Liver (tissue), 9 donors: ENCODE measurements around the gene NFKB1. TPM values are rescaled to one million over a fixed set of nuclear protein-coding genes. Genes with fewer than 3 reads are reported as not detected.

Source experiments
- DNase-seq: peaks from one replicate; pipeline ENCODE4 v3.0.0-alpha.2; 2017; ENCODE audit warnings: low spot score
- H3K27ac ChIP-seq, 2 donors: one replicate each; pipeline ENCODE4 v1.7.0; 2013; ENCODE audit warnings: inconsistent platforms in 2 of 2, low read length in 2 of 2, control low read depth in 1 of 2, low read depth in 1 of 2, mild to moderate bottlenecking in 1 of 2
- H3K27me3 ChIP-seq, 4 donors: one replicate each; pipeline versions ENCODE4 v1.6.1 to v1.7.0; 2013; ENCODE audit warnings: low read length in 3 of 4, inconsistent platforms in 1 of 4, mild to moderate bottlenecking in 1 of 4, moderate library complexity in 1 of 4; ENCODE audit not compliant: control insufficient read depth in 4 of 4, insufficient read depth in 4 of 4
- H3K36me3 ChIP-seq, 4 donors: one replicate each; pipeline versions ENCODE4 v1.6.1 to v1.7.0; 2013; ENCODE audit warnings: low read length in 3 of 4, mild to moderate bottlenecking in 3 of 4, low read depth in 1 of 4, moderate library complexity in 1 of 4; ENCODE audit not compliant: control insufficient read depth in 4 of 4, insufficient read depth in 3 of 4
- H3K4me1 ChIP-seq, 4 donors: one replicate each; pipeline versions ENCODE4 v1.6.1 to v1.7.0; 2013; ENCODE audit warnings: low read length in 3 of 4, mild to moderate bottlenecking in 3 of 4, moderate library complexity in 1 of 4; ENCODE audit not compliant: control insufficient read depth in 4 of 4, insufficient read depth in 4 of 4
- H3K4me3 ChIP-seq, 3 donors: one replicate each; pipeline versions ENCODE4 v1.6.1 to v1.7.0; 2013; ENCODE audit warnings: low read length in 3 of 3, control low read depth in 1 of 3, low read depth in 1 of 3, mild to moderate bottlenecking in 1 of 3
- H3K9ac ChIP-seq, 2 donors: one replicate each; pipeline ENCODE4 v1.7.0; 2013; ENCODE audit warnings: low read length in 2 of 2, mild to moderate bottlenecking in 2 of 2, moderate library complexity in 2 of 2, control low read depth in 1 of 2, low read depth in 1 of 2
- H3K9me3 ChIP-seq, 4 donors: one replicate each; pipeline versions ENCODE4 v1.6.1 to v1.7.0; 2013; ENCODE audit warnings: low read length in 3 of 4; ENCODE audit not compliant: control insufficient read depth in 4 of 4
- EGR1 ChIP-seq, 2 donors: IDR thresholded peaks; 2 replicates each; pipeline ENCODE4 v1.6.1; 2016 to 2018; ENCODE audit warnings: antibody characterized with exemption in 2 of 2, low read depth in 2 of 2
- GABPA ChIP-seq, 2 donors: IDR thresholded peaks in 1 of 2; conservative IDR thresholded peaks in 1 of 2; 2 replicates each; pipeline ENCODE4 v1.6.1; 2016; ENCODE audit warnings: antibody characterized with exemption in 2 of 2, mild to moderate bottlenecking in 1 of 2, moderate library complexity in 1 of 2
- HNF4A ChIP-seq, 2 donors: conservative IDR thresholded peaks; 2 replicates each; pipeline ENCODE4 v1.6.1; 2016; ENCODE audit warnings: antibody characterized with exemption in 2 of 2, mild to moderate bottlenecking in 2 of 2
- HNF4G ChIP-seq: IDR thresholded peaks from 2 replicates; pipeline ENCODE4 v1.6.1; 2016; ENCODE audit warnings: antibody characterized with exemption
- JUND ChIP-seq, 2 donors: IDR thresholded peaks; 2 replicates each; pipeline ENCODE4 v1.6.1; 2016; ENCODE audit warnings: antibody characterized with exemption in 2 of 2
- RXRA ChIP-seq, 2 donors: IDR thresholded peaks; 2 replicates each; pipeline ENCODE4 v1.6.1; 2017 to 2018; ENCODE audit warnings: antibody characterized with exemption in 2 of 2, mild to moderate bottlenecking in 1 of 2
- SP1 ChIP-seq: IDR thresholded peaks from 2 replicates; pipeline ENCODE4 v1.6.1; 2018; ENCODE audit warnings: antibody characterized with exemption, mild to moderate bottlenecking
- YY1 ChIP-seq: IDR thresholded peaks from 2 replicates; pipeline ENCODE4 v1.6.1; 2016; ENCODE audit warnings: antibody characterized with exemption, mild to moderate bottlenecking
- WGBS: extraction: QIAGEN DNeasy Blood & Tissue Kit; methylation state at CpG from one replicate; pipeline ENCODE4 v1.1.7; 2013; 5-methylcytosine and 5-hydroxymethylcytosine counted together
- polyA plus RNA-seq, 2 donors: library from polyadenylated mRNA; stranded (reverse) in 1 of 2; unstranded in 1 of 2; fragments of 200-250 nt in 1 of 2; fragments of >200 nt in 1 of 2; fragmentation: Nextera tagmentation in 1 of 2; extraction: Ambion mirVana in 1 of 2; gene quantifications; one replicate each; pipeline versions ENCODE4 v1.2.1 to v1.2.3, GENCODE V29; 2013 to 2015
- total RNA-seq, 2 donors: library from RNA; depleted of rRNA; stranded (reverse); fragments of >200 nt; gene quantifications; one replicate each; pipeline ENCODE4 v1.2.3, GENCODE V29; 2014
- TF ChIP-seq, protein P1 (sequence below): IDR thresholded peaks from 2 replicates; pipeline ENCODE4 v1.6.1; 2016; ENCODE audit warnings: antibody characterized with exemption, mild to moderate bottlenecking
- TF ChIP-seq, protein P2 (sequence below): fragments of 150-350 bp; IDR thresholded peaks from 2 replicates; pipeline ENCODE4 v1.5.1; 2017; ENCODE audit warnings: improper control_type of control experiment, low read depth, low read length; ENCODE audit not compliant: missing input control
- TF ChIP-seq, protein P3 (sequence below): IDR thresholded peaks from 2 replicates; pipeline ENCODE4 v1.6.1; 2016; ENCODE audit warnings: antibody characterized with exemption
- donor health status: healthy.
- donor health status: healthy.
- donor health status: healthy.
- donor health status: healthy.
- donor health status: healthy.

Gene NFKB1
- total and polyA plus RNA-seq, 4 donors, result 5.1 to 23.0 (median 13.4) TPM

DNA sequence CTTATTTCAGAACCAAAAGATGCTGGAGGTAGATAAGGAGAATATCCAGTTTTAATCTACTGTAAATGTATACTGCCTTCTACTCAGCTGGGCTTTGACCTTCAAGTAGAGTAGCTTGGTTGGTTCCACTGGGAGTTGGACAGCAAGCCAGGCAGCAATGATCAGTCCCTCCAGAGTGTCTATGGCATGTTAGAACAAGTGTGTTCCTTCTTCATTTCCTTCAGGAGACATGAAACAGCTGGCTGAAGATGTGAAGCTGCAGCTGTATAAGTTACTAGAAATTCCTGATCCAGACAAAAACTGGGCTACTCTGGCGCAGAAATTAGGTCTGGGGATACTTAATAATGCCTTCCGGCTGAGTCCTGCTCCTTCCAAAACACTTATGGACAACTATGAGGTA lies 111.1 kb downstream of the NFKB1 start:
- peaks cover 15 to 80% (median 68%) of the 10 kb centered on the region in 4 donors for H3K36me3 ChIP-seq
- H3K4me1 ChIP-seq, result no peaks in the 10 kb centered on the region
- H3K9ac ChIP-seq, result no peak overlapping the region
- no peak overlapping the region for H3K4me3 ChIP-seq
- WGBS, result 97% methylated on average over 2 of the region's 2 CpGs
- peak overlapping the region in 1 of 2 donors; percentile 11 for H3K27ac ChIP-seq
- no peak for TF ChIP-seq JUND (IDR thresholded peaks at IDR 0.05)
- TF ChIP-seq, protein P1, sequence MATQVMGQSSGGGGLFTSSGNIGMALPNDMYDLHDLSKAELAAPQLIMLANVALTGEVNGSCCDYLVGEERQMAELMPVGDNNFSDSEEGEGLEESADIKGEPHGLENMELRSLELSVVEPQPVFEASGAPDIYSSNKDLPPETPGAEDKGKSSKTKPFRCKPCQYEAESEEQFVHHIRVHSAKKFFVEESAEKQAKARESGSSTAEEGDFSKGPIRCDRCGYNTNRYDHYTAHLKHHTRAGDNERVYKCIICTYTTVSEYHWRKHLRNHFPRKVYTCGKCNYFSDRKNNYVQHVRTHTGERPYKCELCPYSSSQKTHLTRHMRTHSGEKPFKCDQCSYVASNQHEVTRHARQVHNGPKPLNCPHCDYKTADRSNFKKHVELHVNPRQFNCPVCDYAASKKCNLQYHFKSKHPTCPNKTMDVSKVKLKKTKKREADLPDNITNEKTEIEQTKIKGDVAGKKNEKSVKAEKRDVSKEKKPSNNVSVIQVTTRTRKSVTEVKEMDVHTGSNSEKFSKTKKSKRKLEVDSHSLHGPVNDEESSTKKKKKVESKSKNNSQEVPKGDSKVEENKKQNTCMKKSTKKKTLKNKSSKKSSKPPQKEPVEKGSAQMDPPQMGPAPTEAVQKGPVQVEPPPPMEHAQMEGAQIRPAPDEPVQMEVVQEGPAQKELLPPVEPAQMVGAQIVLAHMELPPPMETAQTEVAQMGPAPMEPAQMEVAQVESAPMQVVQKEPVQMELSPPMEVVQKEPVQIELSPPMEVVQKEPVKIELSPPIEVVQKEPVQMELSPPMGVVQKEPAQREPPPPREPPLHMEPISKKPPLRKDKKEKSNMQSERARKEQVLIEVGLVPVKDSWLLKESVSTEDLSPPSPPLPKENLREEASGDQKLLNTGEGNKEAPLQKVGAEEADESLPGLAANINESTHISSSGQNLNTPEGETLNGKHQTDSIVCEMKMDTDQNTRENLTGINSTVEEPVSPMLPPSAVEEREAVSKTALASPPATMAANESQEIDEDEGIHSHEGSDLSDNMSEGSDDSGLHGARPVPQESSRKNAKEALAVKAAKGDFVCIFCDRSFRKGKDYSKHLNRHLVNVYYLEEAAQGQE, result no peak
- TF ChIP-seq RXRA (IDR thresholded peaks at IDR 0.05), result no peak
- no peak for DNase-seq
- no peaks in the 10 kb centered on the region for H3K9me3 ChIP-seq
- H3K27me3 ChIP-seq, result no peaks in the 10 kb centered on the region

DNA sequence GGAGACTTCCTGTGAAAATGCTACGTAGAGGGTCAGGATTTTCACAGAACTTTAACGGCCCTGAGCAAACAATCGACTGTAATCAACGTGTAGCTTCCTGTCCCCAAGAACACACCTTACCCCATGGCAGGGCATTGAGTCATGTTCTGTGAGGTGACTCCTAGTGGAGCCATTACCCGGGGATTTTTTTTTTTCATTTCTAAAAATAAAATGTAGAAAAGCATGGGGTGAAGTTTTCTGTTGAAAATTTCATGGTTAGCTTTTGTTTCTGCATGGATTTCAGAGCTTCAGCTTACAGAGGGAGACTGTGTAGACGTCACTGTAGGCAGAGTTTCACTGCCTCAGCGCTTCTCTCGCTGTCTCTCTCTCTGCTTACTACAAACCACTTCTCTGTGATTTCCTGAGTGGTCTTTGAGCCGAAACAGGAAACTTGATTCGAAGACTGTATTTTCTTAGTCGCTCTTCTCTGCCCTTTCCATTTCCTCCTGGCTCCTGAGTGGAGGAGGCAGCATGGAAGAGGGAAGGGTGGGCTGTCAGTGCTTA lies 111.7 kb downstream of the NFKB1 start:
- 66% methylated on average over 11 of the region's 11 CpGs for WGBS
- DNase-seq, result no peak
- H3K27me3 ChIP-seq, result no peaks in the 10 kb centered on the region
- TF ChIP-seq, protein P2, sequence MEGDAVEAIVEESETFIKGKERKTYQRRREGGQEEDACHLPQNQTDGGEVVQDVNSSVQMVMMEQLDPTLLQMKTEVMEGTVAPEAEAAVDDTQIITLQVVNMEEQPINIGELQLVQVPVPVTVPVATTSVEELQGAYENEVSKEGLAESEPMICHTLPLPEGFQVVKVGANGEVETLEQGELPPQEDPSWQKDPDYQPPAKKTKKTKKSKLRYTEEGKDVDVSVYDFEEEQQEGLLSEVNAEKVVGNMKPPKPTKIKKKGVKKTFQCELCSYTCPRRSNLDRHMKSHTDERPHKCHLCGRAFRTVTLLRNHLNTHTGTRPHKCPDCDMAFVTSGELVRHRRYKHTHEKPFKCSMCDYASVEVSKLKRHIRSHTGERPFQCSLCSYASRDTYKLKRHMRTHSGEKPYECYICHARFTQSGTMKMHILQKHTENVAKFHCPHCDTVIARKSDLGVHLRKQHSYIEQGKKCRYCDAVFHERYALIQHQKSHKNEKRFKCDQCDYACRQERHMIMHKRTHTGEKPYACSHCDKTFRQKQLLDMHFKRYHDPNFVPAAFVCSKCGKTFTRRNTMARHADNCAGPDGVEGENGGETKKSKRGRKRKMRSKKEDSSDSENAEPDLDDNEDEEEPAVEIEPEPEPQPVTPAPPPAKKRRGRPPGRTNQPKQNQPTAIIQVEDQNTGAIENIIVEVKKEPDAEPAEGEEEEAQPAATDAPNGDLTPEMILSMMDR, result no peak
- TF ChIP-seq YY1, result no peak
- TF ChIP-seq, protein P3, sequence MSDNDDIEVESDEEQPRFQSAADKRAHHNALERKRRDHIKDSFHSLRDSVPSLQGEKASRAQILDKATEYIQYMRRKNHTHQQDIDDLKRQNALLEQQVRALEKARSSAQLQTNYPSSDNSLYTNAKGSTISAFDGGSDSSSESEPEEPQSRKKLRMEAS, result no peak
- H3K4me3 ChIP-seq, result no peak overlapping the region
- H3K9me3 ChIP-seq, result no peaks in the 10 kb centered on the region
- H3K36me3 ChIP-seq, result peaks cover 12 to 75% (median 62%) of the 10 kb centered on the region in 4 donors
- H3K9ac ChIP-seq, result no peak overlapping the region
- H3K27ac ChIP-seq, result peak overlapping the region; percentile 44 to 51
- no peaks in the 10 kb centered on the region for H3K4me1 ChIP-seq

DNA sequence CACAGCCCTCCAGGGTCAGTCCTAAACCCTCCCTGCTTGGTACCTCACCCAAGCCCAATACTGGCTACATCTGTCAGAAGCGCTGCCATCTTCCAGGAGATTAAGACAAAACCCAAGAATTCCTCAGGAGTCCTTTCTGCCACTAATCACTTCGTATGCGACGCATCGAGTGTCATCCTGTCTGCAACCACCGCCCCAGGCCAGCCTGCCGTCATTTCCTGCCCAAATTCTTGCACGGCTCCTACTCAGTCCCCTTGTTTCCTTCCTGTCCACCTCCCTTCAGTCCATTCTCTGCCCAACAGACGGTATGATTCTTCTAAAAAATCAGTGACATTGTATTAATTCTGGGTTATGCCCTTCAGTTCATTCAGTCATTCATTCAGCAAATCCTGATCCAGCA lies 113.6 kb downstream of the NFKB1 start:
- 84% methylated on average over 9 of the region's 9 CpGs for WGBS
- Histone ChIP-seq H3K27me3 (no peaks in the 10 kb centered on the region), H3K9ac (no peak overlapping the region), H3K4me1 (peaks cover 0 to under 1% (median under 1%) of the 10 kb centered on the region in 4 donors), H3K27ac (peak overlapping the region; percentile 38 to 53), H3K9me3 (no peaks in the 10 kb centered on the region), H3K36me3 (peaks cover 10 to 62% (median 54%) of the 10 kb centered on the region in 4 donors), H3K4me3 (no peak overlapping the region)
- no peak for DNase-seq
- TF ChIP-seq HNF4G (no peak), JUND (IDR thresholded peaks at IDR 0.05) (no peak), YY1 (no peak), HNF4A (conservative IDR thresholded peaks at IDR 0.05) (no peak), SP1 (no peak), GABPA (IDR thresholded peaks at IDR 0.05 in 1 of 2, conservative IDR thresholded peaks at IDR 0.05 in 1 of 2) (no peak), EGR1 (IDR thresholded peaks at IDR 0.05; ENCODE audit: low read depth in 2 of 2) (no peak)
- TF ChIP-seq, protein P2, result no peak
- TF ChIP-seq, protein P3, result no peak
- TF ChIP-seq, protein P1, result no peak
